ENCODE results near the gene PRKCB. TPM values are rescaled to one million over a fixed set of nuclear protein-coding genes. Genes with fewer than 3 reads are reported as not detected.

Gene PRKCB
- total RNA-seq, 6 experiments from 2014 or later, result not detected

GRCh38 chr16:23955088-23955487, 119.3 kb downstream of the PRKCB start:
- Mint-ChIP-seq H3K27ac (no peak overlapping the region), H3K36me3 (ENCODE audit: low read depth) (no peaks in the 10 kb centered on the region), H3K27me3 (ENCODE audit: insufficient read depth) (peaks cover 4% of the 10 kb centered on the region; the same call in 1 of the 2 replicates), H3K4me3 (no peak overlapping the region), H3K9me3 (peaks cover 37% of the 10 kb centered on the region), H3K4me1 (ENCODE audit: low read depth) (no peaks in the 10 kb centered on the region)
- no peak for TF ChIP-seq CTCF (IDR thresholded peaks at IDR 0.05)
- DNase-seq, result no peak

DNA sequence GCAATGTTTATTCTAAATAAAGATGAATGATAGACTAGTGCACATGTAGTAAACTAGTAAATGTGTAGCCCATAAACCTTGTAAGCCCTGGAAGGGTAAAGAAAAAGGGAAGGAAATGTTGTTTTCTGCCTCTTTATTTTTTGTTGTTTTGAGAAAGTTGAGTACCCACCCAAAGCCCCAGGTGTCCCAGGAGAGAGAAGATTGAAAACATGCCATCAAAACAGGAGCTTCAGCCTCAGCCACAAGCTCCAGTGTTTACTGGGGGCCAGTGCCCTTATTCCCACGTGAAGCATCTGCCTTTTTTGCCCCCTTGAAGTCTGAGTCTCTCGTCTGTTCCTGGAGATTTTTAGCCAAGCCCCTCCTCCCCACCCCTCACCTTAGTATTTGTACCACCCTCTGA, 121.5 kb downstream of the PRKCB start:
- Mint-ChIP-seq H3K4me1 (ENCODE audit: low read depth) (no peaks in the 10 kb centered on the region), H3K36me3 (ENCODE audit: low read depth) (no peaks in the 10 kb centered on the region), H3K27ac (no peak overlapping the region), H3K4me3 (no peak overlapping the region), H3K27me3 (ENCODE audit: insufficient read depth) (no peaks in the 10 kb centered on the region), H3K9me3 (peaks cover 47% of the 10 kb centered on the region)
- no peak for TF ChIP-seq CTCF (IDR thresholded peaks at IDR 0.05)
- no peak for DNase-seq

- H3K4me1 Mint-ChIP-seq (ENCODE audit: low read depth), result no peaks in the 10 kb centered on the region
- TF ChIP-seq CTCF (IDR thresholded peaks at IDR 0.05), result no peak
- no peak for DNase-seq
- H3K9me3 Mint-ChIP-seq, result peaks cover 56% of the 10 kb centered on the region
- H3K27me3 Mint-ChIP-seq (ENCODE audit: insufficient read depth), result no peaks in the 10 kb centered on the region; the same call in 1 of the 2 replicates
- H3K36me3 Mint-ChIP-seq (ENCODE audit: low read depth), result no peaks in the 10 kb centered on the region
- no peak overlapping the region for H3K27ac Mint-ChIP-seq
- no peak overlapping the region for H3K4me3 Mint-ChIP-seq
These were observed 123.4 kb downstream of the PRKCB start for GRCh38 chr16:23959072-23959751.

GRCh38 chr16:23959752-23960072, 123.9 kb downstream of the PRKCB start:
- Mint-ChIP-seq H3K27me3 (ENCODE audit: insufficient read depth) (no peaks in the 10 kb centered on the region; the same call in 1 of the 2 replicates), H3K36me3 (ENCODE audit: low read depth) (no peaks in the 10 kb centered on the region), H3K4me1 (ENCODE audit: low read depth) (no peaks in the 10 kb centered on the region), H3K27ac (no peak overlapping the region), H3K4me3 (no peak overlapping the region), H3K9me3 (peaks cover 51% of the 10 kb centered on the region)
- no peak for TF ChIP-seq CTCF (IDR thresholded peaks at IDR 0.05)
- no peak for DNase-seq

DNA sequence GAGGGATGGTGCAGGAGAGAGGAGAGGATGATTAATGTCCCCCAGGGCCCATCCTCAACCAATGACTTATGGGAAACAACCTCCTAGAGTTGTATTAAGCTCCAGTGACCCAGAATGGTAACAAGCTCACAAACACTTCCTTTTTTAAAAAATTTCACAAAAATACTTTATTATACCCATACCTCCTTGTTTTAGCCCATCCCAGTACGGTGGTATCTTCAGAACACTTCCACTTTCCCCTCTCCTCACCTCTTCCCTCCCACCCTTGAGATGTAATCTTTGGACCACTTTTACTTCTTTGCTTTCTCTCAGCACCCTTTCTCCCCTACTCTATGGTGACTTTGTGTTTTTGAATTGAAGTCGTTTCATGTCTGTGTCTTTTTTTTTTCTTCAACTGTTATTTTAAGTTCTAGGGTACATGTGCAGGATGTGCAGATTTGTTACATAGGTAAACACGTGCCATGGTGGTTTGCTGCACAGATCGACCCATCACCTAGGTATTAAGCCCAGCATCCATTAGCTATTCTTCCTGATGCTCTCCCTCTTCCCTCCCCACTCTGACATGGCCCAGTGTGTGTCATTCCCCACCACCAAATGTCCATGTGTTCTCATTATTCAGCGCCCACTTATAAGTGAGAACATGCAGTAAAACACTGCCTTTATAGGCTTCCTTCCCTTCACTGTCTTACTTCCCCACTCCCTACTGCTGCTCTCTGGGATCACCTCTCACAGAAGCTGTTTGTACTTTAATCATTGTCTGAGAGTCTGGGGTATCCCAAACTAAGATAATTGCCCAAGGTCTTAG, 124.5 kb downstream of the PRKCB start:
- no peaks in the 10 kb centered on the region for H3K36me3 Mint-ChIP-seq (ENCODE audit: low read depth)
- H3K9me3 Mint-ChIP-seq, result peaks cover 55% of the 10 kb centered on the region
- H3K27me3 Mint-ChIP-seq (ENCODE audit: insufficient read depth), result no peaks in the 10 kb centered on the region; the same call in 1 of the 2 replicates
- TF ChIP-seq CTCF (IDR thresholded peaks at IDR 0.05), result no peak
- H3K4me1 Mint-ChIP-seq (ENCODE audit: low read depth), result no peaks in the 10 kb centered on the region
- no peak overlapping the region for H3K4me3 Mint-ChIP-seq
- DNase-seq, result no peak
- H3K27ac Mint-ChIP-seq, result no peak overlapping the region
